GM04504 (cell line): ENCODE data around the gene TMEM183A.

ENCODE experiments used
- DNase-seq: peaks from one replicate; pipeline ENCODE4 v3.0.0-alpha.2; 2012; ENCODE audit warnings: low read depth

Gene TMEM183A

DNA sequence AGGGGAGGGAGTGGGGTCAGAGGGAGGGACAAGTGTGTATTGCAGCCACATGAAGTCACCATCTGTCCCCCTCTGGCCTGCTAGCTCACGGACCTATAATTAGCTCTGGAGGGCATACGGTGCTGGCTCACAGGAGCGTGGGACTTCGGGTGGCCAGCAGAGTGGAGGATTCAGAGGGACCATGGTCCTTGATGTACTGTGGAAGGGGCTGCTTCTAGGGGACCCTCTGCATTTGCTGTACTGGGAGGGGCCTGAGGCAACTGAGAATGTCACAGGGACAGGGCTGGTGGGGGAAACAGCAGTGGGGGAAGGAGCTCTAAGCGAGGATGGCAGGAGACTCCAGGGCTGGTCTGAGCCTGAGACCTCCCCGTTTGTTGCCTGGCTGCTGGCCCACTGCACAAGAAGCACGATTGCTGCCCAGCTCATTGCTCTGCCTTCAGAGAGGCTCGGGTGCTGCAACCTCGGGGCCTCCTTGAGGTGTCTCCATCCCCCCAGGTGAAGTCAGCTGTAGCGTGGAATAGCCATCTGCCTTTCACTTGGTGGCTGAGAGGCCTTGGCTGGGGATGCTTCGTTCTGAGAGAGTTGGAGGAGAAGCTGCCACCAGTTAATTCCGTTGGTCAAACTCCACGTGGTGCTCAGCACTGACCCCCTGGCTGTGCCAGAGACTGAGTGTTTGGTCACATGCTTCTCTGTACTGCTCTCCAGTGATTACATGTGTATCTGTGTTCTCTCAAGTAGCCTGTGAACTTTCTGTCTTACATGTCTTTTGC lies 21.8 kb downstream of the TMEM183A start:
- no peak for DNase-seq

DNA sequence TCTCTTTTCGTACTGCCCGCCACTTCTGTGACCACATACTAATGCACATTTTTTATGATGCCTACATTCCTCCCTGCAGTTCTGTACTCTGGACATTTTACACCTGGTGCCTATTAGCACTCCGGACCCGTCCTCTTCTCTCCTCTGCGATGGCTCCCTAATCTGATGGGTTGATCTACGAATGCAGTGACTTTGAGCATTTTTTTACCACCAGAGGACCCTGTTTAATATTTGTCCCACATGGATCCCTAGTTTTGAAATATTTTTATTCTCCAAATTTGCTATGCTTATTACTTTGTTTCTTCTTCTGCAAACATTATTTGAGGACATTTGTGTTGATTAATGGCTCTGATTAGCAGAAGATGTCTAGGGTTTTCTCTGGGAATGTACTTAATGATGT lies 24.3 kb downstream of the TMEM183A start:
- no peak for DNase-seq

DNA sequence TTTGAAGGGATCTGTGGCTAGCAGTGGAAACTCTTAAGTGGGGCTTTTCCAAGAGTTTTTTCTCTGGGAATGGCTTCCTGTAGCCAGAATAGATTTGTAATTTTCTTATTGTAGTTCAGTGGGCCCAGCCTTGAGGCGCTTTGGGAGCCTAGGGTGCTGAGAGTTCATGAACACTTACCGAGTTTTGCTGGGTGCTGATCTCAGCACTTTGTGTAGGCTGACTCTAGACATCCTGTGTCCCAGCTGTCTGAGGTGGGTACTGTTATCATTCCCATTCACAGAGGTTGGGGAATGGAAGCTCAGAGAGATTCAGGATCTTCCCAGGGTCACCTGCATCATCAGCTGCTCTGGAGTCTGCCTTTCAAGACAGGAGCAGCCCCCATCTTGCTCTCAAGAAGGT lies 26.1 kb downstream of the TMEM183A start:
- DNase-seq: no peak

DNA sequence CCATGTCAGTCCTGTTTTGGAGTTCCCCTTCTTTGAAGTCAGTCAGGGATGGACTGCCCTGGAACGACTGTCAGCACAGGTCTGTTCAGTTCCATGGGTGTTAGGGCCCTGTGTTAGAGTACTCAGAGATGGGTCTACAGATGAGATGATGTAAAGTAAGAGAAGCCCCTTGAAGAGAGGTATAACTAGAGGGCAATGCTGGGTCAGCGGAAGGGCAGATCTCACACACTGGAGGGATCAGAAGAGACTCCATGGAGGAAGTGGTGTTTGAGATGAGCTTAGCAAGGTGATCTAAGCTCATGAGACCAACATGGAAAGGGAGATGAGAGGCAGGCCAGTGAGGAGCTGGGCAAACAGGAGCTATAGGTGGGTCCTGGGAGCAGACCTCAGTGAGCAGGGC lies 26.7 kb downstream of the TMEM183A start:
- DNase-seq: no peak

DNA sequence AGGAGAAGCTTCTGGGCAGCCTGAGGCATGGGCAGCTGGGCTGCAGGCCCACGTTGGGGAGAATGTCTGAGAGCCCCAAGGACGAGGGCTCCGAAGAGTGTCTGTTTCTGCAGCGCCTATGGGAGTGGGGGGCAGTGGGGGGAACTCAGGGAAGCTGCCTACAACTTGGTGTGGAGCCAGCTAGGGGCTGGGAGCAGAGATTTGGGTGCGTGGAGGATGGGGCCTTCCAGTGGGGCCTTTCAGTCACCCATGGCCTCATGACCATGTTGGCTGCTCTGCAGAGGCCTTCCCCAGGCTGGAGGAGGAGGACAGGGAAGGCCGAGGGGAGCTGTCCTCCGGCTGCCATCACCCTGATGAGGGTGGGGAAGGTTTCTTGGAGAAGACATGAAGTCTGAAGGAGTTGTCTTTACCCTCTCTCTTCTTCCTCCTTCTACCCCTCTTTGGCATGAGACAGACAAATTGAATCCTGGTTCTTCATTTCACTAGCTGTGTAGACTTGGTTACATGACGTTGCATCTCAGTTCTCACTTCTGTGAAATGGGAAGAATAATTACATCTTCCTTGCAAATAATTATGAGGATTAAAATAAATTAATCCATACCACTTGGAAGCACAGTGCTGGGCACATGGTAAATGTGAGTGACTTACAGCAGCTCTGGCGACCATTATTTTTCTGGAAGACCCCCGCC lies 27.4 kb downstream of the TMEM183A start:
- DNase-seq: no peak

DNA sequence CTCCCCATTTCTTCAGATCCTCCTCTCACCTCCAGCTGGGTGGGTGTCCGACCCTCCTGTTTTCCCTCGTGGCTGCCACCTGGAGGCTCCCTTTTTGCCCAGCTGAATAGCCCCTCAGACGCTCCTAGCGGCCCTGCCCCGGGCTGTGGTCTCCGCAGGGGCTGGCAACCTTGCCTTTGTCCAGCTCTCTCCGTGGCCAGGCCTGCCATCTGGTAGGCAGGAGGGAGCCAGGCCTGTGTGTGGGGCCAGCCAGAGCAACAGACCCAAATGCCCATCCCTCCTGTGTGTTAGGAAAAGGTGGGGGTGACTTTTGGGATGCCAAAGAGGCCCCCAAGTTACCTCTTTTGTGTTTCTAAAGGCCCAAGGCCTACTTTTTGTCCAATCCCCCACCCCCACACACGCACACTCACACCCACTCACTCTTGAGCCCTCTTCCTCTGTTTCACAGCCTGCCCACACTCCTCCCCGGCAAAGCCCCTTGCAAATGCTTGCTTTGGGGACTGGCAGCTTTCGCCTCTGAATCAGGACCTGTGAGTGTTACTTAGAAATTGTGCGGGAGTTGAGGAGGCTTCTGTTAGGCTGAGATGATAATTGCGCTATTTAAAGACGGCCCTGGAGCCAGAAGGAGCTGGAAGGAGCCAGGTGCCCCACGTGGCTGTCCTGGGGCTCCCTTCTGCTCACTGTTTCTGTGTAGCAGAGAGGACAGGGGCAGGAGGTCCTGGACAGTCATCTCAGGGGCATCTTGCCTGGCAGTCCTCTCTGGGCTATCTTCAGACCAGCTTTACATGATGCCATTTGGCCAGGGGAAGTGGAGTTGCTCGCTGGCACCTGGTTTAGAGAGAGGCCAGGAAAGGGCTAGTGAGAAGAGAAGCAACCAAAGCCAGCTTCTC lies 28.2 kb downstream of the TMEM183A start:
- DNase-seq: no peak

DNA sequence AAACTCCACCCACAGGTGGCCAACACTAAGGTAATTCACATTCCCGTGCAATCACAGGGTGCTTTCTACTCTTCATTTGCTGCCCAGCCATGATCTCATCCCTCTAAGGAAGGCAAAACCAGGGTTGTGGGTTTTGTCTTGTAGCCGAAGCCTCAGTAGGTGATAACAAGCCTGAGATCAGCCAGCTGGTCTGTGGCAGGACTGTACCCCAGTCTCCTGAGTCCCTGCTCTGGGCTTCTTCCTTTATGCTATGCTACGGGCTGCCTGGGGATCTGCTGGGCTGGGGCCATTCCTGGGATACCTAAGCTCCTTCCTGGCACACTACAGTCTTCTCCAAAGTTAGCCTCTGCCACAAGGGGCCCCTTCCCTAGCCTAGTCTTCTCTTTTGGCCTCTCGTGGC lies 29.0 kb downstream of the TMEM183A start:
- no peak for DNase-seq

DNA sequence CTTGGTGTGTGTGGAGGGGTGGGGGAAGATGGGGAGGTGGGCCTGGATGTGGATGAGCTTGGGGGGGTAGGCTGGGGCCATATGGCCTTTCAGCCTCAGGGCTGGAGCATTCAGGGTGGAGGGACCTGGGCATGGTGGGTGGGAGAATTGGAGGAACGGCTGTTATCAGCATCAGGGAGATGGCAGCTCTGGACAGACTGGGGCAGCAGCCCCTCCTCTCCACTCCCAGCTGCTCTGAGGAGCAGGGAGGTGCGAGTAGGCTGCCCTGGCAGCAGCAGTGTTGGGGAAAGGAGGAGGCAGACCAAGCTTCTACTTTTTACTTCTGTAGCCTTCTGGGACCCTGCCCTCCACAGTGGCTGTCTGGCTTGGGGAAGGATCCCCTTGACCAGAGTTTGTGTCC lies 29.4 kb downstream of the TMEM183A start:
- DNase-seq: no peak

DNA sequence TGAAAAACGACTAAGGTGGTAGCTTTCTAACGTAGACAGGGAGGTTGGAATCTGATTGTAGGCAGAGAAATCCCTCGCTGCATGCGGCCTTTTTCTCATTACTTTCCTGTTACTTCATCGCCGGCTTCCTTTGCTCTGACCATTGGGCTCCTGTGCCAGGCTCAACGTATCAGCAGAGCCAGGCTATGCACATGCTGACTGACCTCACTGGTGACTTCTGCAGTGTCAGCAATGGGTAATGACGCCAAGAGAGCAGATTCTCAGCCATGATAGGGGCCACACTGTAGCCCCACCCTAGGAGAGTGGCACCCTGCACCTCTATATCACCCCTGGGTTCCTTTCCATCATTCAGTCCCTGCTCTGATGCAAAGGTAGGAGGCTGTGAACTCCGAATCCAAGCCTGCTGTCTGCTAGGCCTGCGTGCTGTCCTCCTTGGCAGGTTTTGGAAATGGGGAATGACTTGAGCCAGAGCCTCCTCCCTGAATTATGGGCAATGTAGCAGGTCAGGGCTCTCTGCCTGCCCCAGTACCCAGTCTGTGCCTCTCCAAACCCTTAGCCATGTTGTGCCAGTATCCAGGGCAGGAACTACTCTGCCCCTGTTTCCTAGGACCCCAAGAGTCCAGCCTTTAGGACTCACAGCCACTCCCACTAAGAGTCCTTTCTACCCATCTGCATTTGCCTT lies 30.5 kb downstream of the TMEM183A start:
- no peak for DNase-seq

DNA sequence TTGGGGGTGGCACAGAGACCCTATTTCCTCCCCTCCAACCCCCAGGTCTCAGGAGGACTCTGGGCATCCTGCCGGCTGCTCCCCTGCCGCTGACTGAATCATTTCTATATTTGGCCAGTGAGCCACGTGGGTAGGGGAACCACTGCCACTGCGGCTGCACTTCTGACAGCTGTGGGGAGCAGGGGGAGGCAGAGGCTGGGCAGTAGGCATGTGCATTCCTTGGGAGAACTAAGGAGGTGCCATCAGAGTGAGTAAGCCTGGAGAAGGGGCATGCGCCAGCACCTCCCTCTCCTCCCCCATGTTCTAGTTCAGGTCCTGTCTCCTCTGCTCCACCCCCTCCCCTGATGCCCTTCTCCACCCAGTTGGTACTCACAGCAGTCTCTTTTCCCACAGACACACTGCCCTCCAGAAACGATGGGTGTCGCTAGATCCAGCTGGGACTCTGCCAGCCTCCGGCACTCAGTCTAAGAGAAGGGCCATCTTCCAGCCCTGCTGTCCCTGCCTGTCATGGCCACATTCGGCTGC lies 31.1 kb downstream of the TMEM183A start:
- DNase-seq: peak; percentile 56

DNA sequence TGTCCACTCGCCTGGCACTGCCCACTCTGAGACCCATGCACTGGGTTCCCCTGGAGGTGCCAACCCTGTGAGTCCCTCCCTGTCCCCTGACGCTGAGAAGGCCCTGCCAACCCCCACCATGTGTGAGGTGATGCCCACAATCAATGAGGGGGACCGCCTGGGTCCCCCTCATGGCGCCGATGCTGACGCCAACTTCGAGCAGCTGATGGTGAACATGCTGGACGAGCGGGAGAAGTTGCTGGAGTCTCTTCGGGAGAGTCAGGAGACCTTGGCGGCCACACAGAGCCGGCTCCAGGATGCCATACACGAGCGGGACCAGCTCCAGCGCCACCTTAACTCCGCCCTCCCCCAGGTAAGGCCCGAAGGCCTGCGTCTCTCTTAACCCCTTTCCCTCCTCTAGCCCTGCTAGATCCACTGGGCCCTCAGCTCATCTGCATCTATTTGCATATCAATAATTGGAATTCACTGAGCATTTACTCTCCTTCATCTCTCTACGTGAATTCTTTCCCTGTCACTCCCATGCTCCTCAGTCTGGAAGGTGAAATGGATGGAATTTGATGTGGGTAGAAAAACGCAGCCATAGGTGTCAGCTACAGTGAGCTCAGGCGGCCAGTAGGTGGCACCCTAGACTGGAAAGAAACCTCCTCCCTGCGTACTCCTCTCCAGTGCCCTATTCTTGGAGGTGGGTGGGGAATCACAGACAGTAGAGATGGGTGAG lies 31.9 kb downstream of the TMEM183A start:
- DNase-seq: peak; percentile 51

DNA sequence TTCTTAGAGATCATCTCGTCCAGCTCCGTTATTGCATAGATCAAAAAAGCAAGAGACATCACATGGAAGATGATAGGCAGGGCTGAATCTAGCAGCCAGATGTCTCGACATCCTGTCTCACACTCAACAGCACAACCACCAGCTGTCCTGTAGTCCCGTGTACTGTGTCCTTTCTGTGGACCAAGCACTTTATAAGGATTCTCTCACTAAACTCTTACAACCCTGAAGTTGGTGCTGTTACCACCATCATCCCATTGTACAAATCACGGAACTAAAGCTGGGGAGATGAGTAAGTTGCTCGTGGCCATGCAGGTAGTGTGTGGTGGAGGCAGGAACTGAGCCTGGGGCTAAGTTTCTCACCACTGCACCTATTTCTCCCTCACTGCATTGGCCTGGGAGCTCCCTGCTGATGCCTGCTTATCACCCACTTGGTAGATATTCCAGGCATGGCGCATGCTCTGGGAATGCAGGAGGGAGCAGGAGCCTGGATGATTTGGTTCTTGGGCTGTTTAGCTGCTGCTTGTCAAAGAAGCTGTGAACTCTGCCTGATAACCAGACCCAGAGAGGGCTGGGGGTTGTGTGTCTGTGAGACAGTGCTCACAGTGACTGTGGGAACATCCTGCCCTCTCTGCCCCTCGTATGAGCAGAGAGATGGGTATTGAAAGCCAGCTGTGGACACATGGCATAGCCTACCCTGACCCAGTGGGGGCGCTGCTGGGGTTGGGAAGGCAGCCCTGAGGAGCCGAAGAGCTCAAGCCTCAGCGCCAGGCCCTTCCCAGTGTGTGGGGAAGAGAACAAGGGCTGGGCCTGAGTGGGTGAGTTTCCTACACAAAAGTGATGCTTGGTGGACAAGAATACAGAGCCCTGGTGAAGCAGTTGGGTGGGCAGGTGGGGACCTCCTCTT lies 32.7 kb downstream of the TMEM183A start:
- DNase-seq: no peak

DNA sequence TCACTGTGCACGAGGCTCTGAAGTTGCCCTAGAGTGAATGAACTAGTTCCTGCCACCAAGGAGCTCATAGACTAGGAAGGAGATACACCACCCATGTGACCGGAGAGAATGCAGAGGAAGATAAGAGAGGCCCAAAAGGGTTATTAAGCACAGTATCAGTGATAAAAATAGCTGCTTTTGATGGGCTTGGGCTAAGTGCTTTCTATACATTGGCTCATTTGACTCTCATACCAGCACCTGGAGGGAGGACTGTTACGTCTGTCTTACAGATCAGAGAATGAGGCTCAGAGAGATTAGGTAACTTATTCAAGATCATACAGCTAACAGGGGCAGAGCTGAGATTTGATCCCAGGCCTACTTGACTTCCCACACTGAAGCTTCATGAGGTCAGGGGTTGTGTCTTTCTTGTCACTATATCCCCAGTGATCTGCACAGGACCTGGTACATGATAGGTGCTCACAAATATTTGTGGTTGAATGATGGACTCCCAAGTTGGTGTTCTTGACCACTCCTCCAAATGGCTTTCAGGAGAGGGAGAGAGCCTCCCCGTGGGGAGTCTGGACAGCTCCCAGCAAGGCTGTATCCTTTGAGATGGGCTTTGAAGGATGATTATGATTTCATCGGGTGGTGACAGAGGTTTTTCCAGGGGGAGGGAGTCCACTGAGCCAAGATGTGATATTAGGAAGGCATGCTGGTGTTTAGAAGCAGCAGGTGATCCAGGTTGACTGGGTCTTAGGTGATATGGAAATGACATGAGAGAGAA lies 33.5 kb downstream of the TMEM183A start:
- no peak for DNase-seq

DNA sequence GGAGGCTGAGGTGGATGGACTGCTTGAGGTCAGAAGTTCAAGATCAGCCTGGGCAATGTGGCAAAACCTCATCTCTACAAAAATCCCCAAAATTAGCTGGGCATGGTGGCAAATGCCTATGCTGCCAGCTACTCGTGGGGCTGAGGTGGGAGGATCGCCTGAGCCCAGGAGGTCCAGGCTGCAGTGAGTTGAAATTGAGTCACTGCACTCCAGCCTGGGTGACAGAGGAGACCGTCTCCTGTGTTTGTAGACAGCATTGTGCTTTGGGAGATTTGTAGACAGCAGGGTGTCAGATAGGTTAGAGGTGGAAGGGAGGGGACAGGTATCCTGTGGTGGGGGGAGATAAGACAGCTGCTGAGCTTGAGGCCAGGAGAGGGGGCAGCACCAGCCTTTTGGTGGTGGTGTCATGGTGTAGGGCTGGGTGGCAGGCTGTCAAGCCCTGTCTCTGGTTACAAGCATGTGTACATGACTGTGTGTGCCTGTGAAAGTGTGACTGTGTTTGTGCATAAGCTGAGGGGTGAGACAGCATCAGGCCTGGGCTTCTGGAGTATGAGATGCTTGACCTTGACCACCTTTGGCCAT lies 34.3 kb downstream of the TMEM183A start:
- DNase-seq: no peak

DNA sequence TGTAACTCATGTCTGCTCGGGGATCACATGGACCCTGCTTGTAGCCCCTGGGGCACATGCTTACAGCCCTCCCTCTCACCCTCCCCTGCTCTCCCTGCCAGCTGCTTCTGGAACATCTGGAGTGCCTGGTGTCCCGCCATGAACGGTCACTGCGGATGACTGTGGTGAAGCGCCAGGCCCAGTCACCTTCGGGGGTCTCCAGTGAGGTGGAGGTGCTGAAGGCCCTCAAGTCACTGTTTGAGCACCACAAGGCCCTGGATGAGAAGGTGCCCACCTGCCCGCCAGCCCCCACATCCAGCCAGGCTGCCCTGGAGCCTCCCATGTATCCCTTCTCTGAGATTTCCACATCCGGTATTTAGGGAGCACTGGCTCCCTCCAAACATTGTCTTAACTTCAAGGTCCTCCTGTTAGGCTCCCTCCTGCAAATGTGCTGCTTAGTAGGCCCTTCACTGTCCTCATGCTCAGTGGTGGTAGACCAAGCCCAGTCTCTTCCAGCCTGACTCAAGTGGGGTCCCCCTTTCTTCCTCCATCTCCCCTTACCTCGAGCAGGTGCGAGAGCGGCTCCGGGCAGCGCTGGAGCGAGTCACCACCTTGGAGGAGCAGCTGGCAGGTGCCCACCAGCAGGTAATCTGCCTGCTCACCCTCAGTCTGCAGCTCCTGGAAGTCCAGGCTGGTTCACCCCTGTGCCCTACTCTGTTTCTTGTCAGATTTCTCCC lies 36.8 kb downstream of the TMEM183A start:
- DNase-seq: no peak

DNA sequence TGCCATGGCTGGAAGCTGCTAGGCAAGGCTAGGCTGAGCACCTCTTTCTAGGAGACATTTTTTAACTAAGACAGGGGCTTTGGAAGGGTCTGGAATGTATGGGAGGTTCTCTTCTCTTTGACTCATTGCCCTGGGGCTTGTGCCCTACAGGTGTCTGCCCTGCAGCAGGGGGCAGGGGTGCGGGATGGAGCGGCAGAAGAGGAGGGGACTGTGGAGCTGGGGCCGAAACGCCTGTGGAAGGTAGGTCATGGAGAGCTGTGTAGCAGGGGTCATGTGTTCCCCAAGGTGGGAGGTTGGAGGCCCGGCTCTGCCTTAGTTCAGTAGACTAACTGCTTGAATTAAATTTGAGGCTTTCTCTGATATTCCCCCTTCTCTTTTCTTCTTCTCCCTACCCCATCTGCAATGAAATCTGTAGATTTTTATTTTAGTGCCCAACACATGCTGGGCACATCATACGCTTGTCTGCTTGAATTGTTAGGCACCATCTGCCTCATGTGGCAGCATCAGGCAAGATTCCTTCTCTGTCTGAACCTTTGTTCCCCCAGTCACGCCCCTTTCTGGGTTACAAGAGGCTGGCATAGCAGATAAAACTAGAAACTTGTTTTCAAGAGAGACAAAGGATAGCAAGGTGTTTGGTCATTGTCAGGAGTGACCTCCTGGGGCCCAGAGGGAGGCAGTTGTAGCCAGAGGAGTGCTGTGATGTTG lies 37.5 kb downstream of the TMEM183A start:
- DNase-seq: no peak

DNA sequence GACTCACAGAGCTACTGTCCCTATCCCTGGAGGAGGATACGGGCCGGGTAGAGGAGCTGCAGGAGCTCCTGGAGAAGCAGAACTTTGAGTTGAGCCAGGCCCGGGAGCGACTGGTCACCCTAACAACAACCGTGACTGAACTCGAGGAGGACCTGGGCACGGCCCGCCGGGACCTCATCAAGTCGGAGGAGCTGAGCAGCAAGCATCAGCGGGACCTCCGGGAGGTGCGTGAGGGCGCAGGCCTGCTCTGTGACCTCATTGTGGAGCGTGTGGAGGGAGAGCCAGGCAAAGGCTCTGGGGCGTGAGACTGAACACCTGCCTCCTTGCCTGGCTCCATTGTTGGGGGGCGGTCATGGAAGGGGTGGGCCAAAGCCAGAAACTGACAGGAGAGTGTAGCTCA lies 38.2 kb downstream of the TMEM183A start:
- DNase-seq: no peak
